Epithelial cell of proximal tubule (primary cell): Measurements from ENCODE around the gene MAP3K1. TPM values are rescaled to one million over a fixed set of nuclear protein-coding genes. Genes with fewer than 3 reads are reported as not detected.

ENCODE experiments used
- DNase-seq: peaks from one replicate; pipeline ENCODE4 v3.0.0-alpha.2; 2011; ENCODE audit warnings: low read depth
- H3K4me3 ChIP-seq: 2 replicates; pipeline ENCODE4 v1.5.1; 2011; ENCODE audit warnings: low read depth, mild to moderate bottlenecking, low read length
- CTCF ChIP-seq: conservative IDR thresholded peaks from 2 replicates; pipeline ENCODE4 v1.5.1; 2012; ENCODE audit warnings: low read depth, mild to moderate bottlenecking, low read length
- total RNA-seq: library from RNA; depleted of rRNA; stranded (reverse); fragments of >200 nt; gene quantifications from 2 replicates; pipeline ENCODE4 v1.2.3, GENCODE V29; 2015

The MAP3K1 gene
- total RNA-seq, 1 donor from 2014 or later = 20.1 TPM

- no peak overlapping the region for H3K4me3 ChIP-seq
- no peak for DNase-seq
- no peak for TF ChIP-seq CTCF
These were observed 30.6 kb downstream of the MAP3K1 start for GRCh38 chr5:56845904-56846480.

GRCh38 chr5:56848206-56848605 lies 32.9 kb downstream of the MAP3K1 start:
- no peak for DNase-seq
- TF ChIP-seq CTCF = no peak
- H3K4me3 ChIP-seq = no peak overlapping the region

- no peak overlapping the region for H3K4me3 ChIP-seq
- TF ChIP-seq CTCF = no peak
- DNase-seq = no peak
These were observed 34.3 kb downstream of the MAP3K1 start for GRCh38 chr5:56849671-56850070.

- no peak for TF ChIP-seq CTCF
- no peak overlapping the region for H3K4me3 ChIP-seq
- no peak for DNase-seq
These were observed 35.1 kb downstream of the MAP3K1 start for GRCh38 chr5:56850423-56850822.

- TF ChIP-seq CTCF = no peak
- peak overlapping the region; percentile 37 for H3K4me3 ChIP-seq
- DNase-seq = peak; percentile 86
These were observed 36.1 kb downstream of the MAP3K1 start for GRCh38 chr5:56851258-56851941.

GRCh38 chr5:56852228-56853000 lies 37.1 kb downstream of the MAP3K1 start:
- TF ChIP-seq CTCF = no peak
- H3K4me3 ChIP-seq = peak overlapping the region; percentile 37
- no peak for DNase-seq
